ENCODE results near the gene VPS4A.

GRCh38 chr16:69316595-69317034 lies 5.5 kb downstream of the VPS4A start:
- TF ChIP-seq POLR2A (IDR thresholded peaks at IDR 0.05; ENCODE audit: control extremely low read depth in 1 of 2, low read depth in 2 of 2, low read length in 2 of 2) (no peak), CTCF (IDR thresholded peaks at IDR 0.05; ENCODE audit: control extremely low read depth in 1 of 3, insufficient read depth in 1 of 3, low read depth in 1 of 3, low read length in 3 of 3) (no peak), RFX5 (IDR thresholded peaks at IDR 0.05; ENCODE audit: borderline replicate concordance, low read depth, low read length) (no peak), POLR2AphosphoS5 (IDR thresholded peaks at IDR 0.05; ENCODE audit: low read depth, low read length) (no peak), EP300 (IDR thresholded peaks at IDR 0.05; ENCODE audit: borderline replicate concordance in 1 of 2, low read depth in 2 of 2, low read length in 2 of 2) (no peak), MAFK (IDR thresholded peaks at IDR 0.05; ENCODE audit: low read depth, low read length) (no peak), TAF1 (IDR thresholded peaks at IDR 0.05; ENCODE audit: low read depth, low read length) (no peak), SP1 (IDR thresholded peaks at IDR 0.05; ENCODE audit: low read depth, low read length) (no peak), TBP (IDR thresholded peaks at IDR 0.05; ENCODE audit: low read depth, low read length) (no peak), BRCA1 (IDR thresholded peaks at IDR 0.05; ENCODE audit: low read depth, low read length) (no peak)

Measured in H1 (cell line).